H9 (cell line): ENCODE results near the gene VPS41. TPM values are rescaled to one million over a fixed set of nuclear protein-coding genes. Genes with fewer than 3 reads are reported as not detected.

Experiments
- DNase-seq: peaks from one replicate; pipeline ENCODE4 v3.0.0-alpha.2; 2017
- H2AFZ ChIP-seq: one replicate; pipeline ENCODE4 v1.6.1; 2013; ENCODE audit warnings: mild to moderate bottlenecking, low read length, control low read depth, moderate library complexity
- H2AK5ac ChIP-seq: 2 replicates; pipeline ENCODE4 v1.6.1; 2013; ENCODE audit warnings: low read length, control low read depth, mixed read lengths; ENCODE audit not compliant: insufficient read length
- H2BK120ac ChIP-seq: one replicate; pipeline ENCODE4 v1.6.1; 2013; ENCODE audit warnings: low read depth, mild to moderate bottlenecking, low read length, control low read depth, inconsistent platforms; ENCODE audit not compliant: poor library complexity, severe bottlenecking
- H2BK12ac ChIP-seq: 2 replicates; pipeline ENCODE4 v1.6.1; 2013; ENCODE audit warnings: low read length, control low read depth, mixed read lengths, low read depth; ENCODE audit not compliant: insufficient read length
- H2BK15ac ChIP-seq: 2 replicates; pipeline ENCODE4 v1.6.1; 2013; ENCODE audit warnings: low read depth, low read length, control low read depth
- H2BK20ac ChIP-seq: one replicate; pipeline ENCODE4 v1.6.1; 2013; ENCODE audit warnings: low read depth, mild to moderate bottlenecking, low read length, control low read depth, inconsistent platforms; ENCODE audit not compliant: poor library complexity, severe bottlenecking
- H2BK5ac ChIP-seq: 2 replicates; pipeline ENCODE4 v1.6.1; 2013; ENCODE audit warnings: low read length, control low read depth, mixed read lengths; ENCODE audit not compliant: insufficient read length
- H3K14ac ChIP-seq: 2 replicates; pipeline ENCODE4 v1.6.1; 2013; ENCODE audit warnings: low read length, control low read depth; ENCODE audit not compliant: insufficient read depth
- H3K18ac ChIP-seq: 2 replicates; pipeline ENCODE4 v1.6.1; 2013; ENCODE audit warnings: low read depth, mild to moderate bottlenecking, mixed read lengths, low read length, control low read depth; ENCODE audit not compliant: insufficient read length
- H3K23ac ChIP-seq: 2 replicates; pipeline ENCODE4 v1.6.1; 2013; ENCODE audit warnings: low read length, control low read depth, mixed read lengths, low read depth; ENCODE audit not compliant: insufficient read length
- H3K23me2 ChIP-seq: 2 replicates; pipeline ENCODE4 v1.6.1; 2013; ENCODE audit warnings: low read depth, mild to moderate bottlenecking, mixed read lengths, low read length, control low read depth; ENCODE audit not compliant: insufficient read length, poor library complexity, severe bottlenecking
- H3K27ac ChIP-seq: 2 replicates; pipeline ENCODE4 v1.5.1; 2013; ENCODE audit warnings: low read length, control low read depth, mixed read lengths, low read depth; ENCODE audit not compliant: insufficient read length
- H3K27me3 ChIP-seq: 2 replicates; pipeline ENCODE4 v1.6.1; 2013; ENCODE audit warnings: low read length, control low read depth, inconsistent platforms; ENCODE audit not compliant: insufficient read depth
- H3K4ac ChIP-seq: 2 replicates; pipeline ENCODE4 v1.6.1; 2013; ENCODE audit warnings: low read depth, mild to moderate bottlenecking, control low read depth, inconsistent platforms, low read length, moderate library complexity
- H3K4me1 ChIP-seq: 2 replicates; pipeline ENCODE4 v1.6.1; 2013; ENCODE audit warnings: low read length, control low read depth, inconsistent platforms; ENCODE audit not compliant: insufficient read depth
- H3K4me2 ChIP-seq: 2 replicates; pipeline ENCODE4 v1.6.1; 2013; ENCODE audit warnings: low read length, control low read depth, mixed read lengths; ENCODE audit not compliant: insufficient read length, insufficient read depth
- H3K56ac ChIP-seq: 2 replicates; pipeline ENCODE4 v1.6.1; 2013; ENCODE audit warnings: low read depth, mild to moderate bottlenecking, mixed read lengths, low read length, control low read depth; ENCODE audit not compliant: insufficient read length
- H3K79me1 ChIP-seq: 2 replicates; pipeline ENCODE4 v1.6.1; 2013; ENCODE audit warnings: low read depth, mild to moderate bottlenecking, moderate library complexity, low read length, control low read depth, inconsistent platforms; ENCODE audit not compliant: insufficient read depth, poor library complexity, severe bottlenecking
- H3K79me2 ChIP-seq: 2 replicates; pipeline ENCODE4 v1.6.1; 2013; ENCODE audit warnings: low read length, control low read depth, inconsistent platforms; ENCODE audit not compliant: insufficient read depth
- H3K9ac ChIP-seq: 2 replicates; pipeline ENCODE4 v1.6.1; 2013; ENCODE audit warnings: low read length, control low read depth, mixed read lengths; ENCODE audit not compliant: insufficient read length; ENCODE audit errors: extremely low read depth
- H3K9me3 ChIP-seq: one replicate; pipeline ENCODE4 v1.6.1; 2013; ENCODE audit warnings: low read depth, low read length, inconsistent platforms; ENCODE audit not compliant: control insufficient read depth
- H3T11ph ChIP-seq: one replicate; pipeline ENCODE4 v1.6.1; 2013; ENCODE audit warnings: mild to moderate bottlenecking, low read length, control low read depth, inconsistent platforms
- H4K20me1 ChIP-seq: one replicate; pipeline ENCODE4 v1.6.1; 2013; ENCODE audit not compliant: control insufficient read depth, insufficient read length, insufficient read depth
- H4K5ac ChIP-seq: 2 replicates; pipeline ENCODE4 v1.6.1; 2013; ENCODE audit warnings: low read depth, mild to moderate bottlenecking, mixed read lengths, low read length, control low read depth; ENCODE audit not compliant: insufficient read length
- H4K8ac ChIP-seq: replicated peaks from 2 replicates; pipeline ENCODE4 v1.6.1; 2013; ENCODE audit warnings: low read length, control low read depth, mixed read lengths, low read depth; ENCODE audit not compliant: insufficient read length
- H4K91ac ChIP-seq: 2 replicates; pipeline ENCODE4 v1.6.1; 2013; ENCODE audit warnings: low read depth, mild to moderate bottlenecking, moderate library complexity, mixed read lengths, low read length, control low read depth; ENCODE audit not compliant: insufficient read length
- H3K27ac Mint-ChIP-seq, 3 experiments: 2 replicates in 2 of 3; 3 replicates in 1 of 3; pipeline ENCODE4 v1.8.0; 2020 to 2021; ENCODE audit warnings: mixed read lengths in 3 of 3, mild to moderate bottlenecking in 1 of 3, moderate library complexity in 1 of 3
- H3K27me3 Mint-ChIP-seq: 2 replicates; pipeline ENCODE4 v1.8.0; 2021; ENCODE audit warnings: low read depth, mild to moderate bottlenecking, moderate library complexity, mixed read lengths
- H3K36me3 Mint-ChIP-seq, 3 experiments: 2 replicates in 2 of 3; 3 replicates in 1 of 3; pipeline ENCODE4 v1.8.0; 2020 to 2021; ENCODE audit warnings: low read depth in 3 of 3, mixed read lengths in 3 of 3; ENCODE audit not compliant: insufficient read depth in 1 of 3
- H3K4me1 Mint-ChIP-seq, 2 experiments: 2 replicates each; pipeline ENCODE4 v1.8.0; 2020; ENCODE audit warnings: mixed read lengths in 2 of 2
- H3K4me3 Mint-ChIP-seq, 2 experiments: 2 replicates in 1 of 2; 3 replicates in 1 of 2; pipeline ENCODE4 v1.8.0; 2020 to 2021; ENCODE audit warnings: mild to moderate bottlenecking in 2 of 2, mixed read lengths in 2 of 2, moderate library complexity in 1 of 2
- H3K9me3 Mint-ChIP-seq, 2 experiments: 2 replicates in 1 of 2; 3 replicates in 1 of 2; pipeline ENCODE4 v1.8.0; 2020; ENCODE audit warnings: mild to moderate bottlenecking in 2 of 2, mixed read lengths in 2 of 2, moderate library complexity in 1 of 2
- WGBS: extraction: QIAGEN DNeasy Blood & Tissue Kit; methylation state at CpG from one replicate; pipeline ENCODE4 v1.1.7; 2013; ENCODE audit warnings: missing lambda C conversion rate, low lambda C conversion rate, mixed read lengths; ENCODE audit not compliant: insufficient read length; ENCODE audit errors: extremely low coverage; 5-methylcytosine and 5-hydroxymethylcytosine counted together
- total RNA-seq: library from RNA; stranded (reverse); gene quantifications from 2 replicates; pipeline ENCODE4 v1.2.1, GENCODE V29; 2021
- TF ChIP-seq, protein P1 (sequence below): fragments of 200-600 bp; sonication (generic); conservative IDR thresholded peaks from 3 replicates; pipeline ENCODE4 v1.8.0; 2021; ENCODE audit warnings: antibody characterized with exemption, mild to moderate bottlenecking

VPS41 gene
- total RNA-seq, 1 experiment from 2014 or later, result 49.3 TPM

GRCh38 chr7:38916396-38916795, 7.4 kb upstream of the VPS41 start:
- no peaks in the 10 kb centered on the region for H3K9me3 Mint-ChIP-seq
- Histone ChIP-seq H2BK5ac (no peak overlapping the region), H4K20me1 (no peaks in the 10 kb centered on the region), H2BK15ac (no peak overlapping the region), H2BK12ac (no peak overlapping the region), H3K14ac (no peak overlapping the region), H4K8ac (no peak overlapping the region), H3K18ac (no peak overlapping the region), H3K56ac (no peak overlapping the region), H2BK120ac (no peak overlapping the region), H4K91ac (no peak overlapping the region), H3T11ph (no peak overlapping the region), H3K9me3 (no peaks in the 10 kb centered on the region), H3K4me1 (no peaks in the 10 kb centered on the region), H3K27ac (no peak overlapping the region), H3K23ac (no peak overlapping the region), H3K79me1 (no peaks in the 10 kb centered on the region), H3K4me2 (no peak overlapping the region), H3K23me2 (no peaks in the 10 kb centered on the region), H3K79me2 (no peaks in the 10 kb centered on the region), H3K9ac (no peak overlapping the region), H3K4ac (no peak overlapping the region), H3K27me3 (no peaks in the 10 kb centered on the region), H2AK5ac (no peak overlapping the region), H4K5ac (no peak overlapping the region), H2AFZ (no peak overlapping the region), H2BK20ac (no peak overlapping the region)
- no CpG with 5 or more reads among the region's 1 CpG for WGBS
- H3K27ac Mint-ChIP-seq, result no peak overlapping the region
- H3K27me3 Mint-ChIP-seq, result 0 out of 2 replicates have a peak, but pooled peaks cover 2% of the 10 kb centered on the region
- H3K4me3 Mint-ChIP-seq, result no peak overlapping the region
- H3K36me3 Mint-ChIP-seq, result no peaks in the 10 kb centered on the region
- DNase-seq, result no peak
- no peaks in the 10 kb centered on the region for H3K4me1 Mint-ChIP-seq
- TF ChIP-seq, protein P1, sequence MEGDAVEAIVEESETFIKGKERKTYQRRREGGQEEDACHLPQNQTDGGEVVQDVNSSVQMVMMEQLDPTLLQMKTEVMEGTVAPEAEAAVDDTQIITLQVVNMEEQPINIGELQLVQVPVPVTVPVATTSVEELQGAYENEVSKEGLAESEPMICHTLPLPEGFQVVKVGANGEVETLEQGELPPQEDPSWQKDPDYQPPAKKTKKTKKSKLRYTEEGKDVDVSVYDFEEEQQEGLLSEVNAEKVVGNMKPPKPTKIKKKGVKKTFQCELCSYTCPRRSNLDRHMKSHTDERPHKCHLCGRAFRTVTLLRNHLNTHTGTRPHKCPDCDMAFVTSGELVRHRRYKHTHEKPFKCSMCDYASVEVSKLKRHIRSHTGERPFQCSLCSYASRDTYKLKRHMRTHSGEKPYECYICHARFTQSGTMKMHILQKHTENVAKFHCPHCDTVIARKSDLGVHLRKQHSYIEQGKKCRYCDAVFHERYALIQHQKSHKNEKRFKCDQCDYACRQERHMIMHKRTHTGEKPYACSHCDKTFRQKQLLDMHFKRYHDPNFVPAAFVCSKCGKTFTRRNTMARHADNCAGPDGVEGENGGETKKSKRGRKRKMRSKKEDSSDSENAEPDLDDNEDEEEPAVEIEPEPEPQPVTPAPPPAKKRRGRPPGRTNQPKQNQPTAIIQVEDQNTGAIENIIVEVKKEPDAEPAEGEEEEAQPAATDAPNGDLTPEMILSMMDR, result no peak
